ENCODE data around the gene ARID4B. TPM values are rescaled to one million over a fixed set of nuclear protein-coding genes. Genes with fewer than 3 reads are reported as not detected.

Gene ARID4B
- total RNA-seq, 1 donor from 2014 or later: 15.7 TPM

DNA sequence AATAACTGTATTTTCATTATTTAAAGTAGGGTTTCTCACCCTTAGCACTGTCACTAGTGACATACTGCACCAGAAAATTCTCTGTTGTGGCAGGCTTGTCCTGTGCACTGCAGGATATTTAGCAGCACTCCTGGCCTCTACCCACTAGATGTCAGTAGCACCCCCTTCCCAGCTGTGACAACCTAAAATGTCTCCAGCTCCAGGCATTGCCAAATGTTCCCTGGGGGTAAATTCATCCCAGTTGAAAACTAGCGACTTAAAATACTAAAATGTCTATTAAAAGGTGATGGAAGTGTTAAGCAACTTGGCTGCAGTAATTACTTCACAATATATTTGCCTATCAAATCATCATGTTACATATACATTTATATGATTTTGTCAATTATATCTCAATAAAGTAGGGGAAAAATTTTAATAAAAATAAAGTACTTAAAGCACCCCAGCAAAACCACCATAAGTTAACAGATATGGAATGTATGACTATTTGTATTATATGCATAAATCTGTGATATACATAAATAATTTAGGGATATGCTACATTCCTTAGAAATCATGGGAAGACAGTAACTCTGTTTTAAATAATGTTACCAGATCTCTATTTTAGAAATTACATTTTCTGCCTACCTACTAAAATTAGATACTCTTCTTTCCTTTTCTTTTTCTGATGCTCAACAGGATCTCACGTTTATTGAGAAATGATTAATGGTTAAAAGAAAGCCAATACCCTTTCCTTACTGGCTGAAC, 74.6 kb downstream of the ARID4B start:
- Histone ChIP-seq H3K9me3 (replicated peaks) (no peaks in the 10 kb centered on the region), H3K4me3 (no peak overlapping the region), H3K27me3 (ENCODE audit: low read depth) (no peaks in the 10 kb centered on the region), H3K4me1 (peaks cover 5% of the 10 kb centered on the region), H3K36me3 (peaks cover 6% of the 10 kb centered on the region), H3K27ac (replicated peaks) (no peak overlapping the region)
- intact Hi-C loops (cut with micrococcal nuclease): loop anchor here (2.0 to 10.0 kb wide), 2 partner anchors 71 to 161 kb away; partner anchors contain the start of genes ARID4B and GGPS1
- peak; percentile 91 for TF ChIP-seq CTCF (IDR thresholded peaks at IDR 0.05; ENCODE audit: borderline replicate concordance)
- peak; percentile 26 for DNase-seq

- H3K36me3 ChIP-seq: peaks cover 12% of the 10 kb centered on the region
- intact Hi-C loops (cut with micrococcal nuclease): loop anchor here (10.0 kb wide), 1 partner anchor 74 kb away; the partner anchor contains the start of genes ARID4B and GGPS1
- H3K27ac ChIP-seq (replicated peaks): no peak overlapping the region
- peaks cover 19% of the 10 kb centered on the region for H3K4me1 ChIP-seq
- H3K27me3 ChIP-seq (ENCODE audit: low read depth): no peaks in the 10 kb centered on the region
- no peak for TF ChIP-seq CTCF (IDR thresholded peaks at IDR 0.05; ENCODE audit: borderline replicate concordance)
- H3K9me3 ChIP-seq (replicated peaks): no peaks in the 10 kb centered on the region
- no peak overlapping the region for H3K4me3 ChIP-seq
- DNase-seq: no peak
These were observed 77.5 kb downstream of the ARID4B start for GRCh38 chr1:235250430-235250829.

DNA sequence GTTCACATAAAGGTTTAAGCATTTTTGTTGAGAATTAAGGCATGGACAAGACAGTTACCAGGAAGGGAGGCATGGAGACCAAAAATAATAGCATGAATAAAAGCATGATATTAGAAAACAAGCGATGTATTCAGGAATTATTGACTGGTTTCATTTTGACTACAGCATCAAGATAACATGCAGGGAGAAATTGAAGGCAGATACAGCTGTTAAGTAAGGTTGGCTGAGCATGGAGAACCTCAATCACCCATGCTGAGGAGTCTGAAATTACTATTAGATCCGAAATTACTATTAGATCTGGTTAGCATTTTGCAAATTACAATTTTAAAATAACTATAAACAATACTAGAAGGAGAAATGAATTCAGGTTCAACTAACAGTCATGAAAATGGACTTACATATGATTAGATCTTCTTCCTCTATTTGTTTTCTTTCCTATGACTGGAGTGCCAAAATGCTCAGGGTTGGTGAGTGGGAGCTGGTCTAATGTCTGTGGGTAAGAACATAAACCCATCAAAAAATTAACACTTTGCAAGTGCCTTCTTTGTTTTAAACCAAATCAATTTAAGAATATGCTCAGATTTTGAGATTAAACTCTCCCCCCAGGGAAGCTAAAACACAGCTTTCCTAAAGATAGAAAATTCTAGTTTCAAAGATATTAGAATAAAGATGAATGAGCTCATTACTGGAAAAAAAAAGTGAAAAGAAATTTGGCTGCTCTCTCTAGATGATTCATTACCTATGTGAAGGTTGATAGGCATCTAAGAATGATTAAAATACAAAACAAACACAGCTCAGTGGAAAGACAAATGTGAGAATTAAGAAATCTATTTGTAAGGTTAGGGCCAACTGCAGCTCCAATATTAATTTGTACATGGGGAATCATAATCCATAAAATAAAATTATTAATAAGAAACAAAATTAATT, 81.7 kb downstream of the ARID4B start:
- peaks cover 14% of the 10 kb centered on the region for H3K4me1 ChIP-seq
- TF ChIP-seq CTCF (IDR thresholded peaks at IDR 0.05; ENCODE audit: borderline replicate concordance): no peak
- H3K27me3 ChIP-seq (ENCODE audit: low read depth): no peaks in the 10 kb centered on the region
- no peak overlapping the region for H3K4me3 ChIP-seq
- intact Hi-C loops (cut with micrococcal nuclease): no loop called here
- no peaks in the 10 kb centered on the region for H3K9me3 ChIP-seq (replicated peaks)
- peaks cover 13% of the 10 kb centered on the region for H3K36me3 ChIP-seq
- peak overlapping the region; percentile 11 for H3K27ac ChIP-seq (replicated peaks)
- DNase-seq: no peak

GRCh38 chr1:235244974-235245592, 82.9 kb downstream of the ARID4B start:
- H3K4me1 ChIP-seq: peaks cover 14% of the 10 kb centered on the region

More at GRCh38 chr1:235244974-235245592, 82.9 kb downstream of the ARID4B start:
- Histone ChIP-seq H3K36me3 (peaks cover 13% of the 10 kb centered on the region), H3K9me3 (replicated peaks) (no peaks in the 10 kb centered on the region), H3K27ac (replicated peaks) (no peak overlapping the region), H3K4me3 (no peak overlapping the region), H3K27me3 (ENCODE audit: low read depth) (no peaks in the 10 kb centered on the region)
- DNase-seq: no peak
- TF ChIP-seq CTCF (IDR thresholded peaks at IDR 0.05; ENCODE audit: borderline replicate concordance): no peak
- intact Hi-C loops (cut with micrococcal nuclease): no loop called here
